ENCODE data around the gene TRNP1.

DNA sequence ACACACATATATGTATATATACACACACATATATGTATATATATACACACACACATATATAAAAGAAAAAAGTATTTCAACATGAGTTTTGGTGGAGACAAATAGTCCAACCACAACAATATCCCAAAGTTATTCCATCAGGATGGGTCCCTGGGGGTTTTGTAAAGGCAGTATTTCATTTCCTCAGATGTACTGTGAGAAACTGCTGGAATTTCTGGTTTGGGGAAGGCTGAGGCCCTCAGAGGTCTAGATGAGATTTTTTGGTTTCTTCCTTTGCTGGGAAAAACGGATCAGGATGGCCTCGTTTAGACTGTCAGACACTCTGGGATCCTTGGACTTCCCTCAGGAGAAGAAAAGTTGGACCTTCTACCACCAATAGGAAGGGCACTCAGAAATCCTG is 55.6 kb downstream of the TRNP1 start:
- no peak for TF ChIP-seq CREB1 (IDR thresholded peaks at IDR 0.05; ENCODE audit: low read depth)
- TF ChIP-seq NFIC (IDR thresholded peaks at IDR 0.05) = no peak
- TF ChIP-seq FOXM1 (IDR thresholded peaks at IDR 0.05; ENCODE audit: borderline replicate concordance, low read depth) = no peak
- no peak for TF ChIP-seq EP300 (IDR thresholded peaks at IDR 0.05; ENCODE audit: borderline replicate concordance)
- TF ChIP-seq CEBPB (IDR thresholded peaks at IDR 0.05) = no peak
- TF ChIP-seq EGR1 (IDR thresholded peaks at IDR 0.05) = no peak
- TF ChIP-seq YY1 (IDR thresholded peaks at IDR 0.05; ENCODE audit: low read depth) = no peak
- no peak for TF ChIP-seq TEAD4 (IDR thresholded peaks at IDR 0.05)
- TF ChIP-seq TAF1 (IDR thresholded peaks at IDR 0.05; ENCODE audit: low read depth) = no peak

Data from Ishikawa (cell line).